ENCODE data around the gene MUC20. TPM values are rescaled to one million over a fixed set of nuclear protein-coding genes. Genes with fewer than 3 reads are reported as not detected.
"Not testable (repeated sequence)": the region's sequence is repeated elsewhere in the genome, so short reads cannot be mapped to it uniquely, and the experiment has no call there.

The MUC20 gene, protein sequence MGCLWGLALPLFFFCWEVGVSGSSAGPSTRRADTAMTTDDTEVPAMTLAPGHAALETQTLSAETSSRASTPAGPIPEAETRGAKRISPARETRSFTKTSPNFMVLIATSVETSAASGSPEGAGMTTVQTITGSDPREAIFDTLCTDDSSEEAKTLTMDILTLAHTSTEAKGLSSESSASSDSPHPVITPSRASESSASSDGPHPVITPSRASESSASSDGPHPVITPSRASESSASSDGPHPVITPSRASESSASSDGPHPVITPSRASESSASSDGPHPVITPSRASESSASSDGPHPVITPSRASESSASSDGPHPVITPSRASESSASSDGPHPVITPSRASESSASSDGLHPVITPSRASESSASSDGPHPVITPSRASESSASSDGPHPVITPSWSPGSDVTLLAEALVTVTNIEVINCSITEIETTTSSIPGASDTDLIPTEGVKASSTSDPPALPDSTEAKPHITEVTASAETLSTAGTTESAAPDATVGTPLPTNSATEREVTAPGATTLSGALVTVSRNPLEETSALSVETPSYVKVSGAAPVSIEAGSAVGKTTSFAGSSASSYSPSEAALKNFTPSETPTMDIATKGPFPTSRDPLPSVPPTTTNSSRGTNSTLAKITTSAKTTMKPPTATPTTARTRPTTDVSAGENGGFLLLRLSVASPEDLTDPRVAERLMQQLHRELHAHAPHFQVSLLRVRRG
- total RNA-seq (10 to 100 TPM; 13.8 to 16.2 TPM), polyA plus RNA-seq (ENCODE audit: insufficient read depth, low read depth, low replicate concordance) (10.3 TPM)
- long read RNA-seq, donor 1: 0 reads
- long read RNA-seq, donor 2: 0 reads

DNA sequence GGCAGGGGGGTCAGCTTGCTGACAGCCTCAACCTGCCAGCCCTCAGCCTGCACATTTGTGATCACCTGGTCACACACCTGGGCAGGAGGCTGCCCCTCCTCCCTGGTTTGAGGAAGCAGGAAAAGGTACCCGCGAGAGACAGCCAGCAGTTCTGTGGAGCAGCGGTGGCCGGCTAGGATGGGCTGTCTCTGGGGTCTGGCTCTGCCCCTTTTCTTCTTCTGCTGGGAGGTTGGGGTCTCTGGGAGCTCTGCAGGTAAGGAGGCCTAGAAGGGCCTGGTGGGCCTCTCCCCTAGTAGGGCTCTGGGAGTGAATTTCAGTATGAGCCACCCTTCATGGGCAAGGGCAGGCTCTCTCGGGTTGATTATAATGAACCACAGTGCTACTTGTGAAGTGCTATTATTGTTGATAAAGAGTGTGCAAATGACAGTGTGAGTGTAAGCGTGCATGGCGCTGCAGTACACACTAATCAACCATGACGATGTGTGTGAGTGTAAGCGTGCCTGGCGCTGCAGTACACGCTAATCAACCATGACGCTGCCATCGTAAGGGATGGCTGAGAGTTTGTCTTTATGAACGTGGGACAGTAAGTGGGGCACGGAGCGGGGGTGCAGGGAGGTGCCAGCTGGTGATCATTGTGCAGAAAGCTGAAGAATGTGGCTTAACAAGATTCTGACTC is at the start of gene MUC20:
Gene MUC20, plus strand, starts transcription at position 148 of the 676 bp plus-strand sequence. Its CDS starts 30 bp downstream, at position 178.
- H3K4me3 ChIP-seq; H3K4me1 ChIP-seq; H3K9me3 ChIP-seq; DNase-seq; H3K36me3 ChIP-seq (ENCODE audit: low read depth, missing control alignments); H3K27me3 ChIP-seq; H3K27ac ChIP-seq; intact Hi-C loops (cut with DNase I; ENCODE audit: low total_unique reads): not testable (repeated sequence)
- 76 to 84% methylated on average over 4 to 15 of the region's 16 CpGs for WGBS, 2 donors

DNA sequence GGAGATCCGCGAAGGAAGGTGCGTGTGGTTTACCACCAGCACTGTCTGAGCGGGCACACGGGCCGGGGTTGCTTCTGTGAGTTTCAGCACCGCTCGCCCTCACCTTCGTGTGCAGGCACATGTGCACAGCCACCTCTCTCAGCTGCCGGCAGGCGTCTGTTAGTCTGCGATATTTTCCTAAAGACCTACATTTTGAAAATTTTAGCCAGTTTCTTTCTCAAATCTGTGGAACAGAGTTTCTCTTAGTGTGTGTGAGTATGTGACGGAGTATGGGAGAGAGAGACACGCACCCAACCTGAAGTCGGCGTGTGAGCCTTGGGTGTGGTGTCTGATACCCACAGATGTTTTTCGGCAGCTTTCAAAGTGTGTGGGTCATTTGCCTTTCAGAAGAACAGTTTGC is 49.5 kb upstream of the MUC20 start:
- H3K27ac ChIP-seq; H3K9me3 ChIP-seq; H3K27me3 ChIP-seq; H3K4me1 ChIP-seq; H3K36me3 ChIP-seq (ENCODE audit: low read depth, missing control alignments); H3K4me3 ChIP-seq; intact Hi-C loops (cut with DNase I; ENCODE audit: low total_unique reads); DNase-seq: not testable (repeated sequence)
- WGBS, 2 donors: 93% methylated on average over 7 to 17 of the region's 17 CpGs

DNA sequence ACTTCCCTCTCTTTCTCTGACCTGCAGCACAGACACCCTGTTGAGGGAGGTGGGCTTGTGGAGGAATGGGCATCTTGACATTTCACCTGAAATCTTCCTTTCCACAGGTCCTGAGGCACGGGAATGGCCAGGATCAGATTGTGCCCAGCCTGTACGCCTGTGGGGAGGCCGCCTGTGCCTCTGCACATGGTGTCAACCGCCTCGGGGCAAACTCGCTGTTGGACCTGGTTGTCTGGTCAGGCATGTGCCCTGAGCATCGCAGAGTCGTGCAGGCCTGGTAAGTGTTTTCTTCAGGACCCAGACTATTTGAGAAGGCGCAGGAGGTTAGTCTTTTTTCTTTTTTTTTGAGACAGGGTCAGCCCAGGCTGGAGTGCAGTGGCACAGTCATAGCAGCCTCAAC is 47.1 kb upstream of the MUC20 start:
- H3K4me3 ChIP-seq; H3K4me1 ChIP-seq; H3K27me3 ChIP-seq; H3K27ac ChIP-seq; intact Hi-C loops (cut with DNase I; ENCODE audit: low total_unique reads); H3K36me3 ChIP-seq (ENCODE audit: low read depth, missing control alignments); DNase-seq; H3K9me3 ChIP-seq: not testable (repeated sequence)
- 83 to 94% methylated on average over 1 to 9 of the region's 9 CpGs for WGBS, 2 donors

DNA sequence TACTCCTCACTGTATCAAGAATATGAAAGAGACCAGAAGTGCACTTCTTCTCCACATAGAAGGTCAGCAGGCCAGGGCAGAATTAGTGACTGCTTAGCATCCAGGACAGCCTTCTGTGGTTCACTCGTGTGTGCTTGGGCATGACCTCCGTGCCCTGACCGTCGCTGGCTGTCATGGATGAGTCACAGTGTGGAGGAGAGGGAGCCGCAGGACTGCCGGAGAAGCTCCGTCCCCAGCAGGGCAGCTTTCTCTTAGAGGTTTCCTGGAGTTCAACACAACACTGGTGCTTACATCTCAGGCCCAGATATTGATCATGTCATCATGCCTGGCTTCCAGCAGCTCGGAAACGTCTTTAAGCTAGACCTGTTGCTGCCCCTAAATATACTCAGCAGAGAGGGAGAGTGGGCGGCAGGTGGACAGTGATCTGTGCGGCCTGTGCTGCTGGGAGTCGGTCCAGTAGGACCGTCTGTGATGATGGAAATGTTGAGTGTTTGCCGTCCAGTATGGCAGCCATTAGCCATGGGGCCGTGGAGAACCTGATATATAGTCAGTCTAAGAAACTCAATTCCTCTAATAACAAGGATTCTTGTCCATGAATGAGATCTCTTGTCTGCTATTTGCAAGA is 42.3 kb upstream of the MUC20 start:
- H3K4me1 ChIP-seq; H3K9me3 ChIP-seq; intact Hi-C loops (cut with DNase I; ENCODE audit: low total_unique reads); DNase-seq; H3K4me3 ChIP-seq; H3K36me3 ChIP-seq (ENCODE audit: low read depth, missing control alignments); H3K27ac ChIP-seq; H3K27me3 ChIP-seq: not testable (repeated sequence)
- 87 to 90% methylated on average over 10 to 15 of the region's 15 CpGs for WGBS, 2 donors

DNA sequence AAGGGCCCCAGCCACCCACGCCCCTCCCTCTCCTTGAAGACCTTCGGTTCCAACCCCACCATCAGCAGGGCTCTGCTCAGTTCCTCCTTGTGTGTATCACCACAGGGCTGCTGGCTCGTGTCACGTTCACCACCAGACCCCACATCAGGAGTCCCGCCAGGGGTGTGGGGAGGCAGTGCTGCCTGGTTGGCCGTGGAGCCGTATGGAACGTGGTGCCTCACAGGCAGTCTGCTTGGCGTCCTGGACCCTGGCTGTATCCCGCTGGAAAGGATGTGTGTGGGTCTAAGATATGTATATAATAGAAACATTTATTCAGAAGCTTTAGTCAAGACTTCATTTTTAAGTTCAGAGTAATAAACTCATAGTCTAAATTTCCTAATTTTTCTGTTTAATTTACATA is 40.1 kb upstream of the MUC20 start:
- intact Hi-C loops (cut with DNase I; ENCODE audit: low total_unique reads); H3K4me3 ChIP-seq; H3K27me3 ChIP-seq; H3K27ac ChIP-seq; H3K9me3 ChIP-seq; DNase-seq; H3K4me1 ChIP-seq; H3K36me3 ChIP-seq (ENCODE audit: low read depth, missing control alignments): not testable (repeated sequence)
- WGBS, 2 donors: 84% methylated on average over 8 of the region's 10 CpGs; no CpG with 5 or more reads in 1 of the 2 donors

DNA sequence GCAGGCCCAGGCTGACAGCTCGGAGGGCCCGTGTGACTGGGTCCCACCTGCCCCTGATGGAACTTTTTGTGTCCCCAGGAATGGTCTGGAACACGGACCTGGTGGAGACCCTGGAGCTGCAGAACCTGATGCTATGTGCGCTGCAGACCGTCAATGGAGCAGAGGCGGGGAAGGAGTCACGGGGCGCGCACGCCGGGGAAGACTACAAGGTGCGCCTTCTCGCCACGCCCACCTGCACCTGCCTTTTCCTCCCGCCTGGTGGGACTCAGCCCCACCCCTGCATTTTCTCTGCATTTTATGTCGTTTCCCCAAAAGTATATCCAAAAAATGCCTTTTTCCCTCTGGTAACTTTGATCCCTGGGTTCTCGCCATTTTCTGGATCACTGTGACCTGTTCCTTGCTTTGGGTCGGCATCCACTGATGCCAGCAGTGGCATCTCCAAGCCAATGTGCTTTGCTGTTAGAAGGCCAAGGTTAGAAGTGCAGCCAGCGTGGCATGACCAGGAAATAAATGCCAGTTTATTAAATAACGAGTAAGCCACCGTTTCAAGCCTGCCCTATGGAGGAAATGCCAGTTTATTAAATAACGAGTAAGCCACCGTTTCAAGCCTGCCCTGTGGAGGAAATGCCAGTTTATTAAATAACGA is 39.2 kb upstream of the MUC20 start:
- WGBS, 2 donors: 80 to 81% methylated on average over 5 to 6 of the region's 24 CpGs
- DNase-seq; H3K4me1 ChIP-seq; H3K27ac ChIP-seq; H3K9me3 ChIP-seq; intact Hi-C loops (cut with DNase I; ENCODE audit: low total_unique reads); H3K4me3 ChIP-seq; H3K36me3 ChIP-seq (ENCODE audit: low read depth, missing control alignments); H3K27me3 ChIP-seq: not testable (repeated sequence)

DNA sequence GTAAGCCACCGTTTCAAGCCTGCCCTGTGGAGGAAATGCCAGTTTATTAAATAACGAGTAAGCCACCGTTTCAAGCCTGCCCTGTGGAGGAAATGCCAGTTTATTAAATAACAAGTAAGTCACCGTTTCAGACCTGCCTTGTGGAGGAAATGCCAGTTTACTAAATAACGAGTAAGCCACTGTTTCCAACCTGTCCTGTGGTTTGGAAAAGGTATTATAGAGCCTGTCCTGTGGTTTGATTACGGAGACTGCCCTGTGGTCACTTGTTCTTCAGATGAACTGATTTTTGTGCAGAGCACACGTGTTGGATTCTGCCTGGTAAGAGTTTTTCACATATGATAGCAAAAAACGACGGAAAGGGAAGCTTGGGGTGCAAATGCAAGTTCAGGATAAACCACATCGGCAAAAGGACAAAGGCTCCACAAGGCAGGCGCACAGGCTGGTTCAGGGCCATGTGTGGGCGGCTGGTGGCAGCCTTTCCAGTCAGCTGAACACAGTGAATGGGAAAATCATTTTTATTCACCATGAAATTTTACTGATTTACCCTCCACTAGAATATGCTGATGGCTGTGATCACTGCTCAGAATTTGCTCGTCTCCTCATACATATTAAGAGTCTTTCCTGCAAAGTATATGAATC is 38.6 kb upstream of the MUC20 start:
- H3K4me1 ChIP-seq; H3K36me3 ChIP-seq (ENCODE audit: low read depth, missing control alignments); H3K27me3 ChIP-seq; H3K27ac ChIP-seq; H3K4me3 ChIP-seq; DNase-seq; intact Hi-C loops (cut with DNase I; ENCODE audit: low total_unique reads); H3K9me3 ChIP-seq: not testable (repeated sequence)
- 59 to 64% methylated on average over 13 of the region's 13 CpGs for WGBS, 2 donors

DNA sequence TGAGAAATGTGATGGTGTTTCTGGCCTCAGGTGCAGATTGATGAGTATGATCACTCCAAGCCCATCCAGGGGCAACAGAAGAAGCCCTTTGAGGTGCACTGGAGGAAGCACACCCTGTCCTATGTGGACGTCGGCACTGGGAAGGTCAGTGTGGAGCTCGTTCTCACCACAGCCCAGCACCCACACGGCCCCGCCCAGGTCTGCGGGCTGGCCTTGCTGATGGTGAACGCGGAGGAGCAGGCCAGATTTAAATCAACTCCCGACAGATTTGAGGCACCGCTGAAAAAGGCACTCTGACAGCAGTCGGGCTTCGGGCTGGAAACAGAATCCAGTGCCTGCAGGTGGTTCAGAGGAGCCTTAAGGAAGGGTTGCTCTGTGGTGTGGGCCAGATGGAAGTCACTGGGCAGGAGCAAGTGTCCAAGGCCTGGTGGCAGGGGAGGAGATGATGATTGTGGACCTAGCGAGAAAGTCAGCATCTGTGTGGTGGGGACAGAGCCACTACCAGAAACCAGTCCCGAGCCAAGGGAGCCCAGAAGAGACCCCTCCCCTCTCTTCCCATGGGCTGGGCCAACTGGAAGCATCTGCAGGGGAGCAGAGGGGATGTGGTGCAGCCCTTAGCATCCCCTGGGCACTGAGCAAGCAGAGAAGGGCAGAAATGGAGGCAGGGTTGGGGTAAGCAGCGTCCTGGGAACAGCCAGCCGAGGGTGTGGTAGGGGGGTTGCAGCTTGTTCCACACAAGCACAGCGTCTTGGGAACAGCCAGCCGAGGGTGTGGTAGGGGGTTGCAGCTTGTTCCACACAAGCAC is 36.9 kb upstream of the MUC20 start:
- intact Hi-C loops (cut with DNase I; ENCODE audit: low total_unique reads); H3K9me3 ChIP-seq; H3K27ac ChIP-seq; DNase-seq; H3K4me3 ChIP-seq; H3K36me3 ChIP-seq (ENCODE audit: low read depth, missing control alignments); H3K4me1 ChIP-seq; H3K27me3 ChIP-seq: not testable (repeated sequence)
- 79 to 86% methylated on average over 18 of the region's 18 CpGs for WGBS, 2 donors

DNA sequence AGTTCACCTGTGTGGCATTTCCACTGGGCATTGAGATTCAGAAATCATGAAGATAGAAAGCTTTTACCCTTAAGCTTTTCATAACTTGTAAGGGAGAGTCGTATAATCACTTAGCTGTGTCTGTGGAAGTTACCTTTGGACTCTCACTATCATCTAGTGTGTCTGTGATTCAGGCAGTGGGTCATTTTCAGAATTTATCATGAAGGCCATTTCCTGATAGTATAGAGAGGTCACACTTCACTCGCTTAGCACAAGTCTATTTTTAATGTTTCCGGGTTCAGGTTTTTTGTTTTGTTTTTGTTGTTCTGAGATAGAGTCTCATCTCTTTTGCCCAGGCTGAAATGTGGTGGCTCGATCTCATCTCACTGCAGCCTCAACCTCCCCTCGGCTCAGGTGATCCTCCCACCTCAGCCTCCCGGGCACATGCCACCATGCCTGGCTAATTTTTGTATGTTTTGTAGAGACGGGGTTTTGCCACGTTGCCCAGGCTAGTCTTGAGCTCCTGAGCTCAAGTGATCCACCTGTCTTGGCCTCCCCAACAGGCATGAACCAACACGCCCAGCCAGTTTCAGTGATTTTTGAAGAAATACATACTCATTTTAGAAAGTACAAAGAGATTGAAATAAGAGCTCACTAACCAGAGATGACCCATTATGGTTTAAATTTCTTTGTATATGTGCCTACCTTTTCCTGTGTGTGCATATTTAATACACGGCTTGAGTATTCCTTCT is 36.1 kb upstream of the MUC20 start:
- DNase-seq; intact Hi-C loops (cut with DNase I; ENCODE audit: low total_unique reads); H3K36me3 ChIP-seq (ENCODE audit: low read depth, missing control alignments); H3K9me3 ChIP-seq; H3K4me3 ChIP-seq; H3K27me3 ChIP-seq; H3K27ac ChIP-seq: not testable (repeated sequence)
- H3K4me1 ChIP-seq: peaks cover 14% of the 10 kb centered on the region
- 85 to 91% methylated on average over 9 to 10 of the region's 10 CpGs for WGBS, 2 donors

Measured in testis (tissue), 5 donors.